ENCODE measurements around the gene TMEM219. TPM values are rescaled to one million over a fixed set of nuclear protein-coding genes. Genes with fewer than 3 reads are reported as not detected.

Gene TMEM219
- total and polyA plus RNA-seq, 2 donors (not counting 3 experiments of a cell fraction or from before 2014, with no cell fraction given): 110 to 182 TPM

- no peaks in the 10 kb centered on the region for H3K79me2 ChIP-seq (ENCODE audit: control insufficient read depth, insufficient read depth, low read length)
- no TSS peak for BruUV-seq (replicated peaks)
- POLR2A ChIA-PET: no interaction called here
- H3K9me3 ChIP-seq (replicated peaks; ENCODE audit: control insufficient read depth, insufficient read depth, low read length): no peaks in the 10 kb centered on the region
- peaks cover 0 to 7% of the 10 kb centered on the region in 2 experiments for H3K36me3 ChIP-seq (ENCODE audit: control insufficient read depth in 2 of 2, extremely low read depth in 1 of 2, insufficient read depth in 2 of 2, low read length in 2 of 2)
- intact Hi-C loops (cut with micrococcal nuclease): no loop called here
- H3K27me3 ChIP-seq (ENCODE audit: control insufficient read depth in 2 of 2, insufficient read depth in 2 of 2, low read length in 2 of 2): no peaks in the 10 kb centered on the region
- TF ChIP-seq POLR2AphosphoS5 (IDR thresholded peaks at IDR 0.05; ENCODE audit: insufficient read depth, low read depth, low read length): no peak
- no peak for TF ChIP-seq FOS (IDR thresholded peaks at IDR 0.05; ENCODE audit: borderline replicate concordance, insufficient read depth, low read length)
- TF ChIP-seq MYC (IDR thresholded peaks at IDR 0.05; ENCODE audit: low read depth, low read length): no peak
- no peak for TF ChIP-seq CTCF (IDR thresholded peaks at IDR 0.05; ENCODE audit: extremely low read depth in 1 of 2, insufficient read depth in 1 of 2, low read depth in 1 of 2, low read length in 2 of 2)
- TF ChIP-seq, protein P1, sequence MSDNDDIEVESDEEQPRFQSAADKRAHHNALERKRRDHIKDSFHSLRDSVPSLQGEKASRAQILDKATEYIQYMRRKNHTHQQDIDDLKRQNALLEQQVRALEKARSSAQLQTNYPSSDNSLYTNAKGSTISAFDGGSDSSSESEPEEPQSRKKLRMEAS (IDR thresholded peaks at IDR 0.05; ENCODE audit: insufficient read depth, insufficient read length): no peak
- no peak for TF ChIP-seq POLR2A (IDR thresholded peaks at IDR 0.05; ENCODE audit: low read depth, low read length)
- no peak for TF ChIP-seq JUN (IDR thresholded peaks at IDR 0.05; ENCODE audit: borderline replicate concordance, insufficient read depth, insufficient read length, low read depth)
- TF ChIP-seq GATA2 (IDR thresholded peaks at IDR 0.05; ENCODE audit: insufficient read depth, insufficient read length, low read depth, low read length): no peak
- TF ChIP-seq EZH2 (IDR thresholded peaks at IDR 0.05; ENCODE audit: borderline replicate concordance, low read depth, low read length, severe bottlenecking): no peak
- no peak overlapping the region for H2AFZ ChIP-seq (ENCODE audit: low read depth, low read length)
- no peak overlapping the region for H3K27ac ChIP-seq (ENCODE audit: insufficient read depth, low read depth, low read length)
- H3K4me2 ChIP-seq (ENCODE audit: insufficient read depth, low read length): no peak overlapping the region
- H3K9me1 ChIP-seq (replicated peaks; ENCODE audit: control insufficient read depth, extremely low read depth, insufficient read depth, low read length): no peaks in the 10 kb centered on the region
- CTCF ChIA-PET: interaction anchor here (1.1 kb wide), 1 partner anchor 195 kb away, joined by 3 read pairs; no protein-coding TSS in a partner anchor
- DNase-seq (ENCODE audit: low read depth, low spot score) (no peak), FAIRE-seq (no peak)
- no peaks in the 10 kb centered on the region for H4K20me1 ChIP-seq (replicated peaks; ENCODE audit: control insufficient read depth, extremely low read depth, insufficient read depth, low read length)
- no peak overlapping the region for H3K4me3 ChIP-seq (replicated peaks in 1 of 3; ENCODE audit: insufficient read depth in 1 of 3, low read depth in 1 of 3, low read length in 3 of 3)
- dilution Hi-C loops (cut with MboI; ENCODE audit: extremely low pct_ligation_motif_present, low sequenced_read_pairs): no loop called here
- no peak overlapping the region for H3K9ac ChIP-seq (replicated peaks; ENCODE audit: extremely low read depth, insufficient read depth, low read length)
- no peaks in the 10 kb centered on the region for H3K4me1 ChIP-seq (ENCODE audit: control insufficient read depth, extremely low read depth, insufficient read depth, low read length)
These were observed 40.9 kb downstream of the TMEM219 start for GRCh38 chr16:30002614-30003346.
